Stimulated activated CD8-positive, alpha-beta memory T cell treated with anti-CD3 and anti-CD28 coated beads, Interleukin-15, amount 100 ng/mL, for 4 hours (primary cell): ENCODE results near the gene FAM162A.
A peak's percentile ranks its signal among the peaks of the same experiment; 100 is the strongest.
"Not testable (repeated sequence)": the region's sequence is repeated elsewhere in the genome, so short reads cannot be mapped to it uniquely, and the experiment has no call there.

Source experiments
- DNase-seq, 2 donors: peaks; one replicate each; pipeline ENCODE4 v3.0.0-alpha.2; 2020; ENCODE audit warnings: low read depth in 2 of 2

FAM162A gene

GRCh38 chr3:122383771-122384697, at the start of gene FAM162A:
Gene FAM162A, plus strand, starts transcription at chr3:122384182. Its CDS starts 84 bp downstream, at chr3:122384266.
- DNase-seq = peak; percentile 85

GRCh38 chr3:122342803-122343202, 41.2 kb upstream of the FAM162A start:
- no peak for DNase-seq

- DNase-seq = no peak
Observed at GRCh38 chr3:122343654-122344053, 40.3 kb upstream of the FAM162A start.

GRCh38 chr3:122349171-122349570, 34.8 kb upstream of the FAM162A start:
- DNase-seq = no peak

GRCh38 chr3:122350814-122351418, 33.1 kb upstream of the FAM162A start:
- no peak for DNase-seq

GRCh38 chr3:122351612-122352011, 32.4 kb upstream of the FAM162A start:
- no peak for DNase-seq

- DNase-seq = no peak
Observed at GRCh38 chr3:122353215-122353614, 30.8 kb upstream of the FAM162A start.

- no peak for DNase-seq
Observed at GRCh38 chr3:122353893-122354401, 30.0 kb upstream of the FAM162A start.

GRCh38 chr3:122355612-122356011, 28.4 kb upstream of the FAM162A start:
- DNase-seq = no peak

GRCh38 chr3:122356402-122356801, 27.6 kb upstream of the FAM162A start:
- DNase-seq = no peak

GRCh38 chr3:122357828-122358702, 25.9 kb upstream of the FAM162A start:
- no peak for DNase-seq

- DNase-seq = no peak
Observed at GRCh38 chr3:122358703-122359032, 25.3 kb upstream of the FAM162A start.

- no peak for DNase-seq
Observed at GRCh38 chr3:122362026-122362425, 22.0 kb upstream of the FAM162A start.

- DNase-seq = no peak
Observed at GRCh38 chr3:122364490-122364889, 19.5 kb upstream of the FAM162A start.

- DNase-seq = no peak
Observed at GRCh38 chr3:122365073-122365472, 18.9 kb upstream of the FAM162A start.

- not testable (repeated sequence) for DNase-seq
Observed at GRCh38 chr3:122365582-122366378, 18.2 kb upstream of the FAM162A start.

- DNase-seq = no peak
Observed at GRCh38 chr3:122366379-122366749, 17.6 kb upstream of the FAM162A start.

GRCh38 chr3:122374034-122374433, 9.9 kb upstream of the FAM162A start:
- no peak for DNase-seq

- no peak for DNase-seq
Observed at GRCh38 chr3:122377975-122378374, 6.0 kb upstream of the FAM162A start.

- DNase-seq = peak; percentile 67 to 74
Observed at GRCh38 chr3:122382888-122383666, 905 bp upstream of the FAM162A start, which contains the start of gene MIX23. Gene MIX23, minus strand, starts transcription at chr3:122383231. Its CDS starts 7 bp downstream, at chr3:122383224.
